ENCODE measurements around the gene MRPL44. TPM values are rescaled to one million over a fixed set of nuclear protein-coding genes. Genes with fewer than 3 reads are reported as not detected.

MRPL44 gene
- total RNA-seq, 4 donors from 2014 or later: 18.3 to 24.7 (median 19.6) TPM

GRCh38 chr2:223989206-223989855 lies 32.1 kb downstream of the MRPL44 start:
- no peak for TF ChIP-seq EP300 (IDR thresholded peaks at IDR 0.05)
- no peak for TF ChIP-seq POLR2AphosphoS5 (IDR thresholded peaks at IDR 0.05)
- TF ChIP-seq CTCF (IDR thresholded peaks at IDR 0.05): no peak
- TF ChIP-seq POLR2A (IDR thresholded peaks at IDR 0.05; ENCODE audit: low read depth): no peak
- H3K27ac ChIP-seq (replicated peaks in 1 of 4): no peak overlapping the region
- H3K36me3 ChIP-seq: peaks cover 0 to 8% (median 0%) of the 10 kb centered on the region in 4 donors
- H3K27me3 ChIP-seq: no peaks in the 10 kb centered on the region
- no peaks in the 10 kb centered on the region for H3K9me3 ChIP-seq
- H3K4me3 ChIP-seq: no peak overlapping the region
- 91% methylated on average over 10 of the region's 10 CpGs for WGBS
- intact Hi-C loops (cut with DNase I): no loop called here
- peaks cover 0 to 8% (median 6%) of the 10 kb centered on the region in 4 donors for H3K4me1 ChIP-seq
- DNase-seq (ENCODE audit: extremely low spot score): no peak

GRCh38 chr2:223989856-223990232 lies 32.6 kb downstream of the MRPL44 start:
- no peak for DNase-seq (ENCODE audit: extremely low spot score)
- intact Hi-C loops (cut with DNase I): no loop called here
- peaks cover 0 to 5% (median 0%) of the 10 kb centered on the region in 4 donors for H3K36me3 ChIP-seq
- H3K4me3 ChIP-seq: no peak overlapping the region
- H3K9me3 ChIP-seq: no peaks in the 10 kb centered on the region
- WGBS: 81% methylated on average over 3 of the region's 3 CpGs
- H3K27me3 ChIP-seq: no peaks in the 10 kb centered on the region
- H3K27ac ChIP-seq (replicated peaks in 1 of 4): no peak overlapping the region
- H3K4me1 ChIP-seq: peaks cover 0 to 10% (median 8%) of the 10 kb centered on the region in 4 donors
- TF ChIP-seq POLR2AphosphoS5 (IDR thresholded peaks at IDR 0.05): no peak

- TF ChIP-seq POLR2A (IDR thresholded peaks at IDR 0.05; ENCODE audit: low read depth): no peak
- Histone ChIP-seq H3K9me3 (no peaks in the 10 kb centered on the region), H3K27ac (replicated peaks in 1 of 4) (no peak overlapping the region), H3K4me3 (no peak overlapping the region), H3K36me3 (peaks cover 0 to 5% (median 0%) of the 10 kb centered on the region in 4 donors), H3K27me3 (no peaks in the 10 kb centered on the region), H3K4me1 (peaks cover 0 to 10% (median 8%) of the 10 kb centered on the region in 4 donors)
- 97% methylated on average over 12 of the region's 12 CpGs for WGBS
- DNase-seq (ENCODE audit: extremely low spot score): no peak
- intact Hi-C loops (cut with DNase I): no loop called here
These were observed 34.3 kb downstream of the MRPL44 start for GRCh38 chr2:223991611-223992010.

- Histone ChIP-seq H3K36me3 (peaks cover 0 to 5% (median 0%) of the 10 kb centered on the region in 4 donors), H3K4me3 (no peak overlapping the region), H3K27me3 (no peaks in the 10 kb centered on the region), H3K27ac (replicated peaks in 1 of 4) (no peak overlapping the region), H3K4me1 (peaks cover 0 to 10% (median 8%) of the 10 kb centered on the region in 4 donors), H3K9me3 (no peaks in the 10 kb centered on the region)
- DNase-seq (ENCODE audit: extremely low spot score): no peak
- WGBS: 34% methylated on average over 5 of the region's 5 CpGs
- intact Hi-C loops (cut with DNase I): loop anchor here (1.0 kb wide), 1 partner anchor 291 kb away; no protein-coding TSS in a partner anchor
- no peak for TF ChIP-seq EP300 (IDR thresholded peaks at IDR 0.05)
- TF ChIP-seq POLR2A (IDR thresholded peaks at IDR 0.05; ENCODE audit: low read depth): no peak
- peak; percentile 75 to 83 (median 78) for TF ChIP-seq CTCF (IDR thresholded peaks at IDR 0.05)
- no peak for TF ChIP-seq POLR2AphosphoS5 (IDR thresholded peaks at IDR 0.05)
These were observed 36.5 kb downstream of the MRPL44 start for GRCh38 chr2:223993634-223994232.

- Histone ChIP-seq H3K4me3 (no peak overlapping the region), H3K9me3 (no peaks in the 10 kb centered on the region), H3K27ac (replicated peaks in 1 of 4) (no peak overlapping the region), H3K36me3 (peaks cover 0 to 5% (median 0%) of the 10 kb centered on the region in 4 donors), H3K4me1 (peaks cover 0 to 10% (median 8%) of the 10 kb centered on the region in 4 donors), H3K27me3 (no peaks in the 10 kb centered on the region)
- intact Hi-C loops (cut with DNase I): loop anchor here (1.0 kb wide), 1 partner anchor 290 kb away; no protein-coding TSS in a partner anchor
- WGBS: 98% methylated on average over 4 of the region's 4 CpGs
- TF ChIP-seq EP300 (IDR thresholded peaks at IDR 0.05) (no peak), POLR2AphosphoS5 (IDR thresholded peaks at IDR 0.05) (no peak), CTCF (IDR thresholded peaks at IDR 0.05) (no peak), POLR2A (IDR thresholded peaks at IDR 0.05; ENCODE audit: low read depth) (no peak)
- no peak for DNase-seq (ENCODE audit: extremely low spot score)
These were observed 37.4 kb downstream of the MRPL44 start for GRCh38 chr2:223994562-223995162.
